NCI-H526 (cell line): ENCODE results near the gene VAV1.
"Not testable (repeated sequence)": the region's sequence is repeated elsewhere in the genome, so short reads cannot be mapped to it uniquely, and the experiment has no call there.

ENCODE experiments used
- DNase-seq, 2 experiments: peaks; one replicate each; lab custom pipeline; 2025; lab: John Stamatoyannopoulos, UW

Gene VAV1

DNA sequence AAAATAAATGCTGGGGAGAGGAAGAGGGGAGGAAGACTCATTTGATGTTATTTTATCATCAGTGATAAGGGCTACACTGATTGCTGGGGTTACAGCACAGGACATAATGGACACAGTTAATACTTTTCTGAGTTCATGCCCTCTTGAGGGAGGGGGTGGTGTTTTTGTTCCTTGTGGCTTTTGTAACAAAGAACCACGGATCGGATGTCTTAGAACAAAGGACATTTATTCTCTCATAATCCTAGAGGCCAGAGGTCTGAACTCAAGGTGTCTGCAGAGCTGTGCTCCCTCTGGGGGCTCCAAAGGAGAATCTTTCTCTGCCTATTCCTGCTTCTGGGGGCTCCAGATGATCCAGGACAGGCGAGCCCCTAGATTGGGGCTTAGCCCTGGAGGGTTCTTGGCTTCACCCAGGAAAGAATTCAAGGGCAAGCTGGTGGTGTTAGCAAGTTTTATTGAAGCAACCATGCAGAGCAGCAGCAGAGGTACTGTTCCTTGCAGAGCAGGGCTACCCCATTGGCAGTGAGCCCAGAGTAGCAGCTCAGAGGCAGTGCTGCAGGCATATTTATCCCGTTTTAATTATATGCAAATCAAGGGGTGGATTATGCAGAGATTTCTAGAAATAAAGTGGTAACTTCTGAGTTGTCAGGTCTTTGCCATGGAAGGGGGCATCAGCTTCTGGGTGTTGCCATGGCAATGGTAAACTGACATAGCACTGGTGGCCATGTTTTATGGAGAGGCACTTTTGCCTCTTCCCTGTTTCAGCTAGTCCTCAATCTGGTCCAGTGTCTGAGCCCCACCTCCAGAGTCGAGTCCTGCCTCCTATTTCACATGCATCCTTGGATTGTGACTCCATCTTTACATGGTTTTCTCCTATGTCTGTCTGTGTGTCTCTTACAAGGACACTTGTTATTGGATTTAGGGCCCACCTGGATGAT, 18.0 kb downstream of the VAV1 start:
- no peak for DNase-seq

DNA sequence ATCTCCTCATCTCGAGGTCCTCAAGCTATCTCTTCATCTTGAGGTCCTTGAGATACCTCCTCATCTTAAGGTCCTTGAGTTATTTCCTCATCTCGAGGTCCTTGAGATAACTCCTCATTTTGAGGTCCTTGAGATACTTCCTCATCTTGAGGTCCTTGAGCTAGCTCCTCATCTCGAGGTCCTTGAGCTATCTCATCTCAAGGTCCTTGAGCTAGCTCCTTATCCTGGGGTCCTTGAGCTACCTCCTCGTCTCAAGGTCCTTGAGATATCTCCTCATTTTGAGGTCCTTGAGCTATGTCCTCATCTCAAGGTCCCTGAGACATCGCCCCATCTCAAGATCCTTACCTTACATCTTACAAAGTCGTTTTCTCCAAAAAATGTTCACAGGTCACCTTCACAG, 18.7 kb downstream of the VAV1 start:
- no peak for DNase-seq

DNA sequence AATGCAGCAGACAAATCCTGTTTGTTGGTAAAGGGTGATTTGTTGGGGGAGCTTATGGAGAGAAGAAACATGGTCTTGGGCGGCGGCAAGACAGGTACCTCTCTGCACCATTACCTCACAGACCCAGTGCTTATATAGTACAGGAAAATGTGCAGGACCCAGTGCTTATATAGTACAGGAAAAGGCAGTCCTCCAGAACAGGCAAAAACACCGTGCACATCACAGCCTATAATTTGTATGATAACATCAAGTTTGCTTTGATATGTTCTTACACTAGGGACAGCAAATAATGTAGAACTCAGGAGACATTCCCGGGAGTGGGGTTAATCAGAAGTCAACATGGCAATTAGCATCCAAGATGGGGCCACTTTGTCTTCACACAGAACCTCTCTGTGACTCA, 20.9 kb downstream of the VAV1 start:
- no peak for DNase-seq

DNA sequence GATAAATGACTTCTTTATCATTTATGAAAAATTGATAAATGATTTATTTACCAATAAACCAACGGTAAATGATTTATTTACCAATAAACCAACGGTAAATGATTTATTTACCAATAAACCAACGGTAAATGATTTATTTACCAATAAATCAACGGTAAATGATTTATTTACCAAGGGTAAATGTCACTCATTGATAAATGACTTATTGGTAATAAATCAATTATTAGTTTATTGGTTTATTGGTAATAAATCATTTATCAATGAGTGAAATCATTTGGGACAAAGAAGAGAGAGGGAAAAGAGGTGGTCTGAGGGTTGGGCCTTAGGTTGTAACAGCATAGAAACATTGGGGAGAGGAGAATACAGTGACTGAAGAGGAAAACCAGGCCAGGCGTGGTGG, 21.5 kb downstream of the VAV1 start:
- DNase-seq = no peak

DNA sequence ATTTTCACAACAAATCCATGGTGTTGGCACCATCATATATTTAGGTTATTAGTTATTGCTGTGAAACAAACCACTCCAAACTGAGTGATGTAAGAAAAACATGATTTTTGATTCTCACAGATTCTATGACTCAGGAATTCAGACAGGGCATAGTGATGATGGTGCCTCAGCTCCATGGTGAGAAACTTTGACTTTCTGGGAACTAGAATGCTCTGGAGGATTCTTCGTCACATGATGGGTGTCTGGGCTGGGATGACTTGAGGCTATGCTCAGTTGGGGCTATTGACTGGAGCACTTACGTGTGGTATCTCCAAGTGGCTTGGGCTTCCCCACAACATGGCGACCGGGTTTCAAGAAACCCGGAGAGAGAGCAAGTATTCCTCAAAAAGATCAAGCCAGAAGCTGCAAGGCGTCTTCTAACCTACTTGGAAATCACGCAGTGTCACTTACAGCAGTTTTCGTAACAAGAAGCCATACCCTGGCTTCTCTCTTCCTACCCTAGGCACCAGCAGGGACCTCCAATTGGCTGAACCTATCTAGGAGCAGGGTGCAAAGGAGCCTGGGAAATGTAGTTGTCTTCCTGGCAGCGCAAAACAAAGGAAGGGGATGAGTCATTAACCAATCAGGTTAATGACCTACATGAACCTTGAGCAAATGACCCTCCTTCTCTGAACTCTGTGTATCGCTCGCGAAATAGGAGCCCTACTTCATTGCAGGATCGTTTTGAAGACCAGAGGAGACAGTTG, 22.4 kb downstream of the VAV1 start:
- DNase-seq = no peak

DNA sequence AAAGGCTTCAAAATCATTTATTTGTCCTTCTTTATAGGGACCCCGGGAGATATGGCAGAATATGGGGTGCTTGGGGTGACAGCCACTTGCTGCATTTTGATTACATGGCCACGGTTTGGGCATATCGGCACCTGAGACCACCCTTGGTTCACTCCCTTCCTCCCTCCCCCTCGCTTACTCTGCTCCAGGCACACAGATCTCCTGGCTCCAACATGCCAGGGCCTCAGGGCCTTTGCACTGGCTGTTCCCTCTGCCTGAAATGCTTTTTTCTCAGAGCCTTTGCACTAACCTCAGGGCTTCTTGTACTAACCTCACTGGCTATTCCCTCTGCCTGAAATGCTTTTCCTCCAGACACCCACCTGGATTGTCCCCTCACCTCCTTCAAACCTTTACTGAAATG, 23.8 kb downstream of the VAV1 start:
- no peak for DNase-seq

DNA sequence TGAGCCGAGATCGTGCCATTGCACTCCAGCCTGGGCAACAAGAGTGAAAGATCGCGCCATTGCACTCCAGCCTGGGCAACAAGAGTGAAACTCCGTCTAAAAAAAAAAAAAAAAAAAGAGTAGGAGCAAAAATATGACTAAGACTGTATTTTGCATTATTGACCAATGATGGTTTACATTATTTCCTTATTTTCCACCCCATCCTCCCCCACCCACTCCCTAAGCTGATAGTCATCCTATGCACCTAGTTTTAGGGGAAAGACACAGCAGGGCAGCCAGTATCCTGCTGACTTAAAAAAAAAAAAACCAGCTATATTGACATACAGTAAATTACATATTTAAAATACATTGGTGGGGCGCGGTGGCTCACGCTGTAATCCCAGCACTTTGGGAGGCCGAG, 25.1 kb downstream of the VAV1 start:
- no peak for DNase-seq

DNA sequence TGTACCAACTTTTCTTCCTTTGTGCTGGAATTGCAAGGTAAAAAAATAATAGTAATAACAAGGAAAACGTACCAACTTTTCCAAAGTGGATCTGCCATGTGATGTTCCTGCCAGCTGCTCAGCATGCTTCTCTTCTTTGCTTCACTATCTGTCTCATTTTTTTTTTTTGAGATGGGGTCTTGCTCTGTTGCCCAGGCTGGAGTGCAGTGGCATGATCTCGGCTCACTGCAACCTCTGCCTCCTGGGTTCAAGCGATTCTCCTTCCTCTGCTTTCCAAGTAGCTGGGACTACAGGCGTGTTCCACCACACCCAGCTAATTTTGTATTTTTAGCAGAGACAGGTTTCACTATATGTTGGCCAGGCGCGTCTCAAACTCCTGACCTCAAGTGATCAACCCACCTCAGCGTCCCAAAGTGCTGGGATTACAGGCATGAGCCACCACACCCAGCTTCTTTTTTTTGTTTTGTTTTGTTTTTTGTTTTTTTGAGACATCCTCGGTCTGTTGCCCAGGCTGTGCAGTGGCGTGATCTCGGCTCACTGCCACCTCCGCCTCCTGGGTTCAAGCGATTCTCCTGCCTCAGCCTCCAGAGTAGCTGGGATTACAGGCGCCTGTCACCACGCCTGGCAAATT, 27.8 kb downstream of the VAV1 start:
- not testable (repeated sequence) for DNase-seq

DNA sequence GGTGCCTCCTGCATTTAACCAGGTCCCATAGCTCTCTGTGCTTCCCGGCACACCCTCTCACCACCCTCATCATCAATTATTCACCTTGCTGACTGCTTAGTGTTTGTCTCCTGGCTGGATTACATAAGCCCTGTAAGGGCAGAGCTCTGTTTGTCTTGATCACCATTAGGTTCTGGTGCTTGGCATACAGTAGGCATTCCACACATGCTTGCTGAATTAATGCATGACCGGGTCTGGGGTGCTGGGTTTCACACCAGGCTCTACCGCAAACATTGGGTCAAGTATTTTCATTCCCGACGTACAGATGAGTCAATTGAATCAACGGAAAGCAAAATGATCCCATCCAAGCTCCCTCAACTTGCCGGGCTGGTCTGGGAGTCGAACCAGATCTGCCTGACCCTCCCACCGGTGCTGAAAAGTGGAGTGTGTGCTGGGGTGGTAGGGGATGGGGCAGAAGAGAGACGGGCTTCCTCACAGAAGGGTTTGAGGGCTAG, 28.5 kb downstream of the VAV1 start:
- no peak for DNase-seq

DNA sequence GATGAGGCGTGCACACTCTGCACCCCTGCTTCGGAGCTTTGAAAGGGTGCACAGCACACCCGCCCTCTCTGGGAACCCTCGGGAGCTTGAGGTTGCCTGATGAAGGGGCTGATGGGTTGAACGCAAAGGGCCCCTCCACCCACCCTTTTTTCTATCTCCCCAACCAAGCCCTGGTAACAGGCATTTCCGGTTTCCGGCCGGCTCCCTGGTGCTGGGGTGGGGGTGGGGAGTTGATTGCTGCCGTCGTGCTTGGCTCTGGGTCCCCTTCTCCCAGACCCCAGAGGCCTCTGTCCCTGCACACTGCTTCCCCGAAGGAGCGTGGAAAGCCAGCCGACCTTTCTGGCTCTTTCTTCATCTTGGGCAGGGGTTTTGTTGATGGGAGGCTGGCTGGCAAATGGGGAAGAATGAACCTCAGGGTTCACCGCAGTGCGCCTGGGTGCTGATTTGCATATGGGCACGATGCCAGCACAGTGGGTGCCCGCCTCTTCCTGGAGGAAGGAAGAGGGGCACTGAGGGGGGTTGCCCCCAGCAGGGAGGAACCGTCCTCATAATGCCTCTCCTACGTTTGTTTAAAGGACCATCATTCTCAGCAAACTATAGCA, 29.1 kb downstream of the VAV1 start:
- DNase-seq = peak; percentile 11 to 68

DNA sequence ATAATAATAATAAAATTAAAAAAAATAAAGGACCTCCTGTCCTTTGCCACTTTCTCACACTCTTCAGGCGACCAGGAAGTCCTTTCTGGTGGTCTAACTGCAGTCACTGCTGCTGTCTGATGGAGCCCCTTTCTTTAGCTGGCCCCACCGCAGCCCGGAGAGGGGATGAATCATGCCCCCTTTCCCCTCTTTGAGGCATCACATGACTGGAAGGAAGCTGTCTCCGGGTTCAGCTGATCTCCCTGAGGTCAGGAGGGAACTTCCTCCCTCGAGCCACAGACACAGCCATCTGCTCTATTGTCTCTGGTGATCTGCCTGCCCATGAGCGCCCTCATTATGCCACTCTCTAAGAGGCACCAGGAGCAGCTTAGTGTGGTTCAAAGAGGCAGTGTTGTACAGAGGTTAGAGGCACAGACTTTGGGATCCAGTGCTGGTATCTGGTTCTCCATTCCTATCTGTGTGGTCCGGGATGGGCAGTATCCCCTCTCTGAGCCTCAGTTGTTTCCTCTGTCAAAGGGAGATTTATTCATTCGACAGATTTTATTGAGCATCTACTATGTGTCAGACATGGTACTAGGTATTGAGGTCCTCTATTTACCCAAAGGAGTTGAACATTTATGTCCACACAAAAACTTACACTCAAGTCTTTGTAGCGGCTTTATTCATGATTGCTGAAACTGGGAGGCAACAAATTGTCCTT, 30.0 kb downstream of the VAV1 start:
- DNase-seq = no peak

DNA sequence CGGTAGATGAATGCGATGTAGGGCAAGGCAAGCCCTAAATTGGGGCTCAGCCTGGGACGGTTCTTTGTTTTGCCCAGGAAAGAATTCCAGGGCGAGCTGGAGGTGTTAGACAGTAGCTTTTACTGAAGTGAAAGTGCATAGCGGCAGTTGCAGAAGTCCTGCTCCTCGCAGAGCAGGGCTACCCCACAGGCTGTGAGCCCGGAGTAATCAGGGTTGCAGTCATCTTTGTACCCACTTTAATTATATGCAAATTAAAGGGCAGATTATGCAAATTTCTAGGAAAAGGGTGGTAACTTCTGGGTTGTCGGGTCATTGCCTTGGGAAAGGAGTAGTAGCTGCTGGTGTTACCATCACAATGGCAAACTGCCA, 30.5 kb downstream of the VAV1 start:
- DNase-seq = peak; percentile 3 to 11

DNA sequence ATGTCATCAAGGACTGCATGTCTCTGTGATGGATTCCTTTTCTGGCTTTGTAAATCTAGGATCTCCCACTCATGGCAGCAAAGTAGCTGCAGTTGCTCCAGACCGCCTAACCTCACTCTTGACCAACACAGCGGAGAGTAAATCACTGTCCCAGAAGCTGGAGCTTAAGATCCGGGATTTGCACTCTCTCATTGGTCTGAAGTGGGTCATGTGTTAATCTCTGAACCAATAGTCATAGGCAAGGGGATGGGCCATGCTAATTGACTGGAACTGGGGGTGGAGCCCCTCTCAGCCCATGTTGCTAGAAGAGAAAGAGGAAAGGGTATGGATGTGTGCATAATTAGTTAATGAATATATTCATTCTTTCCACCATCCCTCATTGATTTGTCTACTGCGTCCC, 34.0 kb downstream of the VAV1 start:
- DNase-seq = no peak

DNA sequence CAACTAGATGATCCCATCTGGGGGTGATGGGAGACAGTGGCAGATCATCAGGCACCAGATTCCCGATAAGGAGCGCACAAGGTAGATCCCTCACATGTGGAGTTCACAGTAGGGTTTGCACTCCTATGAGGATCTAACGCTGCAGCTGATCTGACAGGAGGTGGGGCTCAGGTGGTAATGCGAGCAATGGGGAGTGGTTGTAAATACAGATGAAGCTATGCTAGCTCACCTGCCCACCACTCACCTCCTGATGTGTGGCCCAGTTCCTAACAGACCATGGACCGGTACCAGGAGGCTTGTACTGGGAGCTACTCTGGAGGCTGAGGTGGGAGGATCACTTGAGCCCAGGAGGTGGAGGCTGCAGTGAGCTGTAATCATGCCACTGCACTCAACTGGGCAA, 34.8 kb downstream of the VAV1 start:
- no peak for DNase-seq

DNA sequence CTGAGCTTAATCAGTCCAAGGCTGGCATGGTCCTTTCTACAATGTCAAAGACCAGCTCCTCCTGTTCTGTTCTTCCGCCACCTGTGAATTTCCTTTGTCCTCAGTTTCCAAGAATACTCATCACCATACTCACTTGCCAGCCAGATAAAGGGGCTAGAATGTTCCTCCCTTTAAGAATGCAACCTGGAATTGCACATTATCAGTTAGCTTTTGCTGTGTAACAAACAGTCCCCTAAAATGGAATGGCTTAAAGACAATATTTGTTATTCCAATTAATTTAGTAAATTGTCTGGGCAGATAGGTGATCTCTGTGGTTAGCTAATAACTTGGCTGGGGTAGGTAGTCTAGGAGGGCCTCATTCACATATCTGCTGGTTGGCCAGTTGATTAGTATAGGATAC, 36.0 kb downstream of the VAV1 start:
- DNase-seq = no peak

DNA sequence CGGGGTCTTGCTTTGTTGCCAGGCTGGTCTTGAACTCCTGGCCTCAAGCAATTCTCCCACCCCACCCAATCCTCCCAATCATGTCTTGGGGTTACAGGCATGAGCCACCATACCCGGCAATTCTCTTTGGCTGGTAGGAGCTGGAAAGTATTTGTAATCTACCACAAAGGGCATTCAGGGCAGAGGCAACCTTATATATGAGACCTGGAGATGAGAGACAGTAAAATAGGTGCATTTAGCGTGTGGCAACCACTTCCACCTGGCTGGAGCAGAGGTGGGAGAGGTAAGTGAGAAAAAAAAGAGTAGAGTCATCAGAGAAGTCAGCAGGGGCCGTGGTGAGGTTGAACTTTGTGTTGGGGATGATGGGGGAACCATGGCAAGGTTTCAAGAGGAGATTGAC, 36.8 kb downstream of the VAV1 start:
- DNase-seq = no peak

DNA sequence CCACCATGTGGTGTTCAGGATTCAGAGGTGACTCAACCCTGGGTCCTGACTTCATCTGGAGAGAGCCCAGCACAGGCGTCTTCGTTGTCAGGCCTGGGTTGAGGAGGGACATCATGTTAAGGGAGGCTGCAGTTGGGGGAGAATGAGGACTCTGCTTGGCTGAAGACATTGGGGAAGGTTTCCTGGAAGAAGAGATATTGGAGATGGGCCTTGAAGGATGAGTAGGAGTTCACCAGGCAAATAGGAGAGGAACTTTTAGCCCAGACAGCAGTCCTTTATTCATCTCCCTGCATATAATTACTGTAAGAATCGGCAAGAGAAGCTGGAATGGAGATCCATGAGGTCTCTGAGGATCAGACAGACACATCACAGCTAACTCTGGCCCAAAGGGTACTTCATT, 38.9 kb downstream of the VAV1 start:
- DNase-seq = no peak

DNA sequence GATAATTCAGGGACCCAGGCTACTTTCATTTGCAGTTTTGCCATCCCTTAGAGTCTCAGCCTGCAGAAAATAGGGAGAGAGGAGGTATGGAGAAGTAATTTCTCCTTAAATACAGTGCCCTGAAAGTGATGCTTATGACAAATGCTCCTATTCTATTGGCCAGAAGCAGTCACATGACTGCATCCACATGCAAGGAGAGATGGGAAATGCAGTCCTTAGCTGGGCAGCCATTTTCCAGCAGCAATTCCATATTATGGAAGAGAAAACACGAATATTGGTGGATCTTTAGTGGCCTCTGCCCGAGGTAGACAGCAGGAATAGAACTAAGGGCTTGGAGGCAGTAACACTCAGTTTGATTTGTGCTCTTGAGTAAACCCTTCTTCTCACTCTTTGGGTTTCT, 39.4 kb downstream of the VAV1 start:
- peak in 1 of 2 experiments; percentile 19 for DNase-seq

DNA sequence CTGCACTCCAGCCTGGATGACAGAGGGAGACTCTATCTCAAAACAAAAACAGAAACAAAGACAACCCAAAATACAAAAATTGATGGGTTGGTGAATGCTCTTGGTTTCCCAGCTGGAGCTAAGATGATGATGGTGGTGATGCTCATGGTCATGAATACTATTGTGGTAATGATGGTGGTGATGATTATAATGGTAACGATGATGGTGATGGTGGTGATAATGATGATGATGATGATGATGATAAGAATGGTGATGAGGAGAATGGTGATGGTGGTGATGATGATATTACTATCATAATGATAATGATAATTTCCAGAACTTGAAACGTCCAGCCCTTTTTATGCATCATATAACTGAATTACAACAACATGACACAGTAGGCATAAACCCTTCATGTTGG, 40.1 kb downstream of the VAV1 start:
- DNase-seq = no peak

DNA sequence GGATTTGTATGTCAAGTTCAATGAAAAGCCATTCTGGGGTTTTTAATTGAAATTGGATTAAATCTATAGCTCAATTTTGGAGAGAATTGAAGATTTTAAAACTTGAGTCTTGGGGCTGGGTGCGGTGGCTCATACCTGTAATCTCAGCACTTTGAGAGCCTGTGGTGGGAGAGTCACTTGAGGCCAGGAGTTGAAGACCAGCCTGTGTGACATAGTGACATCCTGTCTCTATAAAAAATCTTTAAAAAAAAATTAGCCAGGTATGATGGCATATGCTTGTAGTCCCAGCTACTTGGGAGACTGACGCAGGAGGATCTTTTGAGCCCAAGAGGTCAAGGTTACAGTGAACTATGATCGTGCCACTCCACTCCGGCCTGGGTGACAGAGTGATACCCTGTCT, 41.2 kb downstream of the VAV1 start:
- DNase-seq = no peak

DNA sequence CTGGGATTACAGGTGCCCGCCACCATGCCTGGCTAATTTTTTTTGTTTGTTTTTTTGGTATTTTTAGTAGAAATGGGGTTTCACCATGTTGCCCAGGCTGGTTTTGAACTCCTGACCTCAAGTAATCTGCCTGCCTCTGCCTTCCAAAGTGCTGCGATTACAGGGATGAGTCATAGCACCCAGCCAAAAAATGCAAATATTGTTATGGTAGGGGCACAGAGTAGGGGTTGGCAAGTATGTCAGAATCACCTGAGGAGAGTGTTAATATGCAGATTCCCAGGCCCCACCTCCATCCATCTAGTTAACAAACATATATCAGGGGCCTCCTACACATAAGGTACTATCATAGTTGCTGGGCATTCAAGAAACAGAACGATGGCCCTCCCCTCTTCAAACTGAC, 44.7 kb downstream of the VAV1 start:
- DNase-seq = no peak

DNA sequence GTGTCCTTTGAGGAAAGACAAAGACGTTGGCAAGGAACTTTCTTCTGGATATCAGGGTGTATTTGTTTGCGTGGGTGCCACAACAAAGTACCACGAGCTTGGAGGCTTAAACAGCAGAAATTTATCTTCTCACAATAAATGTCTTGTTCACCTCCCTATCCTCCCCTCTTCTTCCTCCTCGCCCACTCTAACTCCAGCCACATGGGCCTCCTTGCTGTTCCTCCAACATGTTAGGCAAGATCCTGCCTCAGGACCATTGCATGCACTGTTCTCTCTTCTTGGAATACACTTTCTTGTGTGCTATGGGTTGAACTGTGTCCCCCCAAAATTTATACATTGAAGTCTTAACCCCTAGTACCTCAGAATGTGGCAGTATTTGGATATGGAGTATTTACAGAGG, 45.7 kb downstream of the VAV1 start:
- DNase-seq = no peak
